H1 (cell line): ENCODE measurements around the gene RASAL2. TPM values are rescaled to one million over a fixed set of nuclear protein-coding genes. Genes with fewer than 3 reads are reported as not detected.

Experiments
- CBX8 ChIP-seq: fragments of 300-800, 300-1000 bp; sonication (generic); IDR thresholded peaks from 2 replicates; pipeline ENCODE4 v1.7.1; 2016; ENCODE audit warnings: low read depth, low read length, borderline replicate concordance
- E2F6 ChIP-seq: IDR thresholded peaks from 2 replicates; pipeline ENCODE4 v1.6.1; 2012; ENCODE audit warnings: inconsistent platforms
- YY1 ChIP-seq: IDR thresholded peaks from 2 replicates; pipeline ENCODE4 v1.6.1; 2011; ENCODE audit warnings: low read depth, mild to moderate bottlenecking, low read length
- polyA plus RNA-seq, 7 experiments: library from polyadenylated mRNA; depleted of rRNA in 3 of 7; stranded (reverse) in 5 of 7; unstranded in 2 of 7; fragments of >200 nt in 5 of 7; fragments of 200-250 nt in 2 of 7; gene quantifications; 1 replicate in 5 of 7; 2 replicates in 1 of 7; 4 replicates in 1 of 7; pipeline versions ENCODE4 v1.2.1 to v1.2.3, GENCODE V29; 2011 to 2013; ENCODE audit warnings: missing spikeins in 2 of 7, mixed read lengths in 2 of 7
- total RNA-seq: library from RNA; stranded (reverse); fragmentation: NEBNext Ultra II Directional; extraction: Animal tissue kit (Norgen Biotek cat#: 25700); gene quantifications from 2 replicates; pipeline ENCODE4 v1.2.1, GENCODE V29; 2021
- TF ChIP-seq, protein P1 (sequence below), 3 experiments: IDR thresholded peaks; 1 replicate in 2 of 3; 2 replicates in 1 of 3; pipeline versions ENCODE4 v1.5.1 to v1.6.1; 2011; ENCODE audit warnings: low read length in 3 of 3, mild to moderate bottlenecking in 3 of 3, inconsistent platforms in 2 of 3, low read depth in 1 of 3, moderate library complexity in 1 of 3; ENCODE audit not compliant: insufficient read depth in 1 of 3; ENCODE audit errors: control extremely low read depth in 1 of 3
- TF ChIP-seq, protein P2 (sequence below): fragments of 300-600 bp; sonication (generic); IDR thresholded peaks from 2 replicates; pipeline ENCODE4 v1.7.1; 2012; ENCODE audit warnings: low read length, moderate library complexity, mild to moderate bottlenecking, inconsistent platforms; ENCODE audit not compliant: insufficient replicate concordance

The RASAL2 gene
- total and polyA plus RNA-seq, 2 of the 8 experiments (the other 6 are each of a cell fraction or from before 2014, with no cell fraction given), result 15.9 to 32.5 TPM

DNA sequence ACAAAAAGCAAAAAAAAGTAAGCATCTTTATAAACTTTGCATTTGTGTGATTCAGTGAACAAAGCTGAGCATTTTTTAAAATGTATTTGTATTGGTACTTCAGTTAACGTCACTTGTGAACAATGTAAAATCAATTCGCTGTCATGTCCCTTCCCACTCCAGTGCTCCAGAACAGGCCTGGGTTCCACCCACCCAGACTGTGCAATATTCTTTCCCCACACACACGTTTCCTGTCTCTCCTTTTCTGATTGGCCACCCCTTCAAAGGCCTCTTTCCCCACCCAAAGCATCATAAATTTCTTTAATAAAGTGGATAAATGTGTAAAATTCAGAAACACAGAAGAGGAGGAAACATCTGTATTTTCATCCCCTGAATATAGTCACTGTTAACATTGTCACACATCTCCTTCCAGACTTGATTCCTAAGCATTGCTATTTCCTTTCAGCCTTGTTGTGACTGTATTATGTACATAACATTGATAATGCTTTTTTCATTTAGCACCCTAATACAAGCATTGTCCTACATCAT is 390.9 kb downstream of the RASAL2 start (continued):
- TF ChIP-seq E2F6, result no peak
- TF ChIP-seq, protein P1, sequence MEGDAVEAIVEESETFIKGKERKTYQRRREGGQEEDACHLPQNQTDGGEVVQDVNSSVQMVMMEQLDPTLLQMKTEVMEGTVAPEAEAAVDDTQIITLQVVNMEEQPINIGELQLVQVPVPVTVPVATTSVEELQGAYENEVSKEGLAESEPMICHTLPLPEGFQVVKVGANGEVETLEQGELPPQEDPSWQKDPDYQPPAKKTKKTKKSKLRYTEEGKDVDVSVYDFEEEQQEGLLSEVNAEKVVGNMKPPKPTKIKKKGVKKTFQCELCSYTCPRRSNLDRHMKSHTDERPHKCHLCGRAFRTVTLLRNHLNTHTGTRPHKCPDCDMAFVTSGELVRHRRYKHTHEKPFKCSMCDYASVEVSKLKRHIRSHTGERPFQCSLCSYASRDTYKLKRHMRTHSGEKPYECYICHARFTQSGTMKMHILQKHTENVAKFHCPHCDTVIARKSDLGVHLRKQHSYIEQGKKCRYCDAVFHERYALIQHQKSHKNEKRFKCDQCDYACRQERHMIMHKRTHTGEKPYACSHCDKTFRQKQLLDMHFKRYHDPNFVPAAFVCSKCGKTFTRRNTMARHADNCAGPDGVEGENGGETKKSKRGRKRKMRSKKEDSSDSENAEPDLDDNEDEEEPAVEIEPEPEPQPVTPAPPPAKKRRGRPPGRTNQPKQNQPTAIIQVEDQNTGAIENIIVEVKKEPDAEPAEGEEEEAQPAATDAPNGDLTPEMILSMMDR (IDR thresholded peaks at IDR 0.05; ENCODE audit: control extremely low read depth in 1 of 3, insufficient read depth in 1 of 3, low read depth in 1 of 3, low read length in 3 of 3), result no peak
- TF ChIP-seq, protein P2, sequence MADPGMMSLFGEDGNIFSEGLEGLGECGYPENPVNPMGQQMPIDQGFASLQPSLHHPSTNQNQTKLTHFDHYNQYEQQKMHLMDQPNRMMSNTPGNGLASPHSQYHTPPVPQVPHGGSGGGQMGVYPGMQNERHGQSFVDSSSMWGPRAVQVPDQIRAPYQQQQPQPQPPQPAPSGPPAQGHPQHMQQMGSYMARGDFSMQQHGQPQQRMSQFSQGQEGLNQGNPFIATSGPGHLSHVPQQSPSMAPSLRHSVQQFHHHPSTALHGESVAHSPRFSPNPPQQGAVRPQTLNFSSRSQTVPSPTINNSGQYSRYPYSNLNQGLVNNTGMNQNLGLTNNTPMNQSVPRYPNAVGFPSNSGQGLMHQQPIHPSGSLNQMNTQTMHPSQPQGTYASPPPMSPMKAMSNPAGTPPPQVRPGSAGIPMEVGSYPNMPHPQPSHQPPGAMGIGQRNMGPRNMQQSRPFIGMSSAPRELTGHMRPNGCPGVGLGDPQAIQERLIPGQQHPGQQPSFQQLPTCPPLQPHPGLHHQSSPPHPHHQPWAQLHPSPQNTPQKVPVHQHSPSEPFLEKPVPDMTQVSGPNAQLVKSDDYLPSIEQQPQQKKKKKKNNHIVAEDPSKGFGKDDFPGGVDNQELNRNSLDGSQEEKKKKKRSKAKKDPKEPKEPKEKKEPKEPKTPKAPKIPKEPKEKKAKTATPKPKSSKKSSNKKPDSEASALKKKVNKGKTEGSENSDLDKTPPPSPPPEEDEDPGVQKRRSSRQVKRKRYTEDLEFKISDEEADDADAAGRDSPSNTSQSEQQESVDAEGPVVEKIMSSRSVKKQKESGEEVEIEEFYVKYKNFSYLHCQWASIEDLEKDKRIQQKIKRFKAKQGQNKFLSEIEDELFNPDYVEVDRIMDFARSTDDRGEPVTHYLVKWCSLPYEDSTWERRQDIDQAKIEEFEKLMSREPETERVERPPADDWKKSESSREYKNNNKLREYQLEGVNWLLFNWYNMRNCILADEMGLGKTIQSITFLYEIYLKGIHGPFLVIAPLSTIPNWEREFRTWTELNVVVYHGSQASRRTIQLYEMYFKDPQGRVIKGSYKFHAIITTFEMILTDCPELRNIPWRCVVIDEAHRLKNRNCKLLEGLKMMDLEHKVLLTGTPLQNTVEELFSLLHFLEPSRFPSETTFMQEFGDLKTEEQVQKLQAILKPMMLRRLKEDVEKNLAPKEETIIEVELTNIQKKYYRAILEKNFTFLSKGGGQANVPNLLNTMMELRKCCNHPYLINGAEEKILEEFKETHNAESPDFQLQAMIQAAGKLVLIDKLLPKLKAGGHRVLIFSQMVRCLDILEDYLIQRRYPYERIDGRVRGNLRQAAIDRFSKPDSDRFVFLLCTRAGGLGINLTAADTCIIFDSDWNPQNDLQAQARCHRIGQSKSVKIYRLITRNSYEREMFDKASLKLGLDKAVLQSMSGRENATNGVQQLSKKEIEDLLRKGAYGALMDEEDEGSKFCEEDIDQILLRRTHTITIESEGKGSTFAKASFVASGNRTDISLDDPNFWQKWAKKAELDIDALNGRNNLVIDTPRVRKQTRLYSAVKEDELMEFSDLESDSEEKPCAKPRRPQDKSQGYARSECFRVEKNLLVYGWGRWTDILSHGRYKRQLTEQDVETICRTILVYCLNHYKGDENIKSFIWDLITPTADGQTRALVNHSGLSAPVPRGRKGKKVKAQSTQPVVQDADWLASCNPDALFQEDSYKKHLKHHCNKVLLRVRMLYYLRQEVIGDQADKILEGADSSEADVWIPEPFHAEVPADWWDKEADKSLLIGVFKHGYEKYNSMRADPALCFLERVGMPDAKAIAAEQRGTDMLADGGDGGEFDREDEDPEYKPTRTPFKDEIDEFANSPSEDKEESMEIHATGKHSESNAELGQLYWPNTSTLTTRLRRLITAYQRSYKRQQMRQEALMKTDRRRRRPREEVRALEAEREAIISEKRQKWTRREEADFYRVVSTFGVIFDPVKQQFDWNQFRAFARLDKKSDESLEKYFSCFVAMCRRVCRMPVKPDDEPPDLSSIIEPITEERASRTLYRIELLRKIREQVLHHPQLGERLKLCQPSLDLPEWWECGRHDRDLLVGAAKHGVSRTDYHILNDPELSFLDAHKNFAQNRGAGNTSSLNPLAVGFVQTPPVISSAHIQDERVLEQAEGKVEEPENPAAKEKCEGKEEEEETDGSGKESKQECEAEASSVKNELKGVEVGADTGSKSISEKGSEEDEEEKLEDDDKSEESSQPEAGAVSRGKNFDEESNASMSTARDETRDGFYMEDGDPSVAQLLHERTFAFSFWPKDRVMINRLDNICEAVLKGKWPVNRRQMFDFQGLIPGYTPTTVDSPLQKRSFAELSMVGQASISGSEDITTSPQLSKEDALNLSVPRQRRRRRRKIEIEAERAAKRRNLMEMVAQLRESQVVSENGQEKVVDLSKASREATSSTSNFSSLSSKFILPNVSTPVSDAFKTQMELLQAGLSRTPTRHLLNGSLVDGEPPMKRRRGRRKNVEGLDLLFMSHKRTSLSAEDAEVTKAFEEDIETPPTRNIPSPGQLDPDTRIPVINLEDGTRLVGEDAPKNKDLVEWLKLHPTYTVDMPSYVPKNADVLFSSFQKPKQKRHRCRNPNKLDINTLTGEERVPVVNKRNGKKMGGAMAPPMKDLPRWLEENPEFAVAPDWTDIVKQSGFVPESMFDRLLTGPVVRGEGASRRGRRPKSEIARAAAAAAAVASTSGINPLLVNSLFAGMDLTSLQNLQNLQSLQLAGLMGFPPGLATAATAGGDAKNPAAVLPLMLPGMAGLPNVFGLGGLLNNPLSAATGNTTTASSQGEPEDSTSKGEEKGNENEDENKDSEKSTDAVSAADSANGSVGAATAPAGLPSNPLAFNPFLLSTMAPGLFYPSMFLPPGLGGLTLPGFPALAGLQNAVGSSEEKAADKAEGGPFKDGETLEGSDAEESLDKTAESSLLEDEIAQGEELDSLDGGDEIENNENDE, result no peak
- no peak for TF ChIP-seq YY1
- TF ChIP-seq CBX8, result no peak
